Left lobe of liver (tissue), 2 donors: Measurements from ENCODE around the gene PER3. TPM values are rescaled to one million over a fixed set of nuclear protein-coding genes. Genes with fewer than 3 reads are reported as not detected.
A peak's percentile ranks its signal among the peaks of the same experiment; 100 is the strongest.

ENCODE experiments used
- ATAC-seq: fragments of 200-7000 bp; cut with Tn5 transposase; one replicate; pipeline ENCODE4 v1.9.1; 2020; ENCODE audit warnings: mild to moderate bottlenecking, moderate library complexity
- DNase-seq: peaks from one replicate; pipeline ENCODE4 v3.0.0-alpha.2; 2020; ENCODE audit warnings: low spot score
- total RNA-seq: library from RNA; stranded (reverse); gene quantifications from one replicate; pipeline ENCODE4 v1.2.1, GENCODE V29; 2021
- donor health status: DM: no; HTN: no; CAD: no; lungs with moderate emphysema.
- donor health status: DM: no; HTN: yes; CAD: no.

Gene PER3
- total RNA-seq, 1 donor from 2014 or later: 24.3 TPM

- no peak for ATAC-seq
- DNase-seq: no peak
Measured at GRCh38 chr1:7831458-7831857, 47.4 kb downstream of the PER3 start.

GRCh38 chr1:7833035-7833434, 48.9 kb downstream of the PER3 start:
- ATAC-seq (no peak), DNase-seq (no peak)

GRCh38 chr1:7838714-7839113, 54.6 kb downstream of the PER3 start:
- no peak for DNase-seq
- no peak for ATAC-seq

- DNase-seq (no peak), ATAC-seq (no peak)
Measured at GRCh38 chr1:7839526-7839925, 55.4 kb downstream of the PER3 start.

GRCh38 chr1:7842517-7842916, 58.4 kb downstream of the PER3 start:
- no peak for ATAC-seq
- no peak for DNase-seq

- ATAC-seq (no peak), DNase-seq (no peak)
Measured at GRCh38 chr1:7845761-7846160, 61.7 kb downstream of the PER3 start.

- ATAC-seq: no peak
- DNase-seq: no peak
Measured at GRCh38 chr1:7846656-7847055, 62.6 kb downstream of the PER3 start.

GRCh38 chr1:7847599-7847998, 63.5 kb downstream of the PER3 start:
- ATAC-seq (no peak), DNase-seq (no peak)

- ATAC-seq: no peak
Measured at GRCh38 chr1:7850786-7851185, 66.7 kb downstream of the PER3 start.

GRCh38 chr1:7852804-7853683, 69.0 kb downstream of the PER3 start, which contains the start of gene UTS2:
UTS2 (minus strand) TSS chr1:7853065; CDS start chr1:7853003, 62 bp downstream.
- ATAC-seq (no peak), DNase-seq (no peak)

More at GRCh38 chr1:7850786-7851185, 66.7 kb downstream of the PER3 start:
- DNase-seq: no peak

GRCh38 chr1:7853684-7854026, 69.6 kb downstream of the PER3 start:
- DNase-seq: no peak
- ATAC-seq: peak; percentile 16

- no peak for ATAC-seq
- DNase-seq: no peak
Measured at GRCh38 chr1:7856345-7856744, 72.3 kb downstream of the PER3 start.

- no peak for ATAC-seq
- DNase-seq: no peak
Measured at GRCh38 chr1:7857000-7857399, 72.9 kb downstream of the PER3 start.

- no peak for ATAC-seq
- no peak for DNase-seq
Measured at GRCh38 chr1:7857985-7858384, 73.9 kb downstream of the PER3 start.

- DNase-seq (no peak), ATAC-seq (no peak)
Measured at GRCh38 chr1:7859406-7859805, 75.3 kb downstream of the PER3 start.

- ATAC-seq (no peak), DNase-seq (no peak)
Measured at GRCh38 chr1:7860130-7860529, 76.0 kb downstream of the PER3 start.

- DNase-seq: no peak
- no peak for ATAC-seq
Measured at GRCh38 chr1:7861452-7861851, 77.4 kb downstream of the PER3 start.

- ATAC-seq (no peak), DNase-seq (no peak)
Measured at GRCh38 chr1:7862211-7863060, 78.3 kb downstream of the PER3 start.

GRCh38 chr1:7863756-7864328, 79.8 kb downstream of the PER3 start:
- DNase-seq (no peak), ATAC-seq (no peak)

- DNase-seq (no peak), ATAC-seq (no peak)
Measured at GRCh38 chr1:7865978-7866377, 81.9 kb downstream of the PER3 start.

- DNase-seq: no peak
- no peak for ATAC-seq
Measured at GRCh38 chr1:7868070-7868780, 84.1 kb downstream of the PER3 start.
